ENCODE results near the gene PARD3.

Gene PARD3

GRCh38 chr10:34830217-34830822 lies 15.2 kb upstream of the PARD3 start:
- H2BK120ac ChIP-seq (ENCODE audit: insufficient read depth, low read length, poor library complexity) = no peak overlapping the region
- no peak overlapping the region for H4K12ac ChIP-seq (ENCODE audit: low read depth, low read length)
- no peaks in the 10 kb centered on the region for H3K79me2 ChIP-seq (ENCODE audit: control insufficient read depth, insufficient read depth, low read length, poor library complexity)
- H3K4me1 ChIP-seq (ENCODE audit: control insufficient read depth in 1 of 2, insufficient read depth in 2 of 2, low read length in 2 of 2) = no peaks in the 10 kb centered on the region
- H3K79me1 ChIP-seq (ENCODE audit: low read length) = no peaks in the 10 kb centered on the region
- no peak overlapping the region for H2BK12ac ChIP-seq (ENCODE audit: low read length)
- no peak overlapping the region for H3K4me2 ChIP-seq (ENCODE audit: low read length)
- no CpG with 5 or more reads among the region's 13 CpGs for WGBS (ENCODE audit: extremely low coverage, insufficient coverage, insufficient read length)
- H3K18ac ChIP-seq (ENCODE audit: low read length) = no peak overlapping the region
- no peak overlapping the region for H3K4ac ChIP-seq (ENCODE audit: low read depth, low read length)
- no peaks in the 10 kb centered on the region for H3K27me3 ChIP-seq (ENCODE audit: insufficient read depth, low read length)
- H3K4me3 ChIP-seq (ENCODE audit: low read depth, low read length) = no peak overlapping the region
- no peaks in the 10 kb centered on the region for H3K36me3 ChIP-seq (ENCODE audit: control insufficient read depth in 1 of 2, insufficient read depth in 2 of 2, low read length in 2 of 2)
- H4K8ac ChIP-seq (ENCODE audit: low read depth, low read length) = no peak overlapping the region
- no peak overlapping the region for H2BK5ac ChIP-seq (ENCODE audit: low read depth, low read length, poor library complexity)
- DNase-seq = no peak
- no peaks in the 10 kb centered on the region for H3K9me3 ChIP-seq (ENCODE audit: insufficient read depth, low read depth, low read length)
- H2AK5ac ChIP-seq (ENCODE audit: low read length) = no peak overlapping the region
- H3K27ac ChIP-seq (ENCODE audit: low read depth, low read length) = no peak overlapping the region
- H2AFZ ChIP-seq (ENCODE audit: insufficient read depth, low read length, poor library complexity) = no peak overlapping the region
- no peak overlapping the region for H3K9ac ChIP-seq (ENCODE audit: low read length)
- H4K91ac ChIP-seq (ENCODE audit: low read depth, low read length) = no peak overlapping the region
- no peak overlapping the region for H3K23ac ChIP-seq (ENCODE audit: low read length)
- no peak overlapping the region for H3K14ac ChIP-seq (ENCODE audit: low read length)

GRCh38 chr10:34826857-34827766 lies 12.0 kb upstream of the PARD3 start:
- Histone ChIP-seq H3K79me1 (ENCODE audit: low read length) (no peaks in the 10 kb centered on the region), H3K4ac (ENCODE audit: low read depth, low read length) (no peak overlapping the region), H3K79me2 (ENCODE audit: control insufficient read depth, insufficient read depth, low read length, poor library complexity) (no peaks in the 10 kb centered on the region), H2BK12ac (ENCODE audit: low read length) (no peak overlapping the region), H4K91ac (ENCODE audit: low read depth, low read length) (no peak overlapping the region), H3K4me2 (ENCODE audit: low read length) (no peak overlapping the region), H3K18ac (ENCODE audit: low read length) (no peak overlapping the region), H3K27ac (ENCODE audit: low read depth, low read length) (no peak overlapping the region), H3K36me3 (ENCODE audit: control insufficient read depth in 1 of 2, insufficient read depth in 2 of 2, low read length in 2 of 2) (no peaks in the 10 kb centered on the region), H3K9me3 (ENCODE audit: insufficient read depth, low read depth, low read length) (no peaks in the 10 kb centered on the region), H2AK5ac (ENCODE audit: low read length) (no peak overlapping the region), H4K12ac (ENCODE audit: low read depth, low read length) (no peak overlapping the region), H4K8ac (ENCODE audit: low read depth, low read length) (no peak overlapping the region), H3K27me3 (ENCODE audit: insufficient read depth, low read length) (no peaks in the 10 kb centered on the region), H2BK5ac (ENCODE audit: low read depth, low read length, poor library complexity) (no peak overlapping the region), H2AFZ (ENCODE audit: insufficient read depth, low read length, poor library complexity) (no peak overlapping the region), H3K14ac (ENCODE audit: low read length) (no peak overlapping the region), H3K4me1 (ENCODE audit: control insufficient read depth in 1 of 2, insufficient read depth in 2 of 2, low read length in 2 of 2) (no peaks in the 10 kb centered on the region), H3K9ac (ENCODE audit: low read length) (no peak overlapping the region), H2BK120ac (ENCODE audit: insufficient read depth, low read length, poor library complexity) (no peak overlapping the region), H3K23ac (ENCODE audit: low read length) (no peak overlapping the region), H3K4me3 (ENCODE audit: low read depth, low read length) (no peak overlapping the region)
- WGBS (ENCODE audit: extremely low coverage, insufficient coverage, insufficient read length) = no CpG with 5 or more reads among the region's 11 CpGs
- no peak for DNase-seq

GRCh38 chr10:34826221-34826620 lies 11.1 kb upstream of the PARD3 start:
- no peak overlapping the region for H2BK12ac ChIP-seq (ENCODE audit: low read length)
- no peak overlapping the region for H2BK5ac ChIP-seq (ENCODE audit: low read depth, low read length, poor library complexity)
- H3K23ac ChIP-seq (ENCODE audit: low read length) = no peak overlapping the region
- H3K4me3 ChIP-seq (ENCODE audit: low read depth, low read length) = no peak overlapping the region
- H3K18ac ChIP-seq (ENCODE audit: low read length) = no peak overlapping the region
- no peak overlapping the region for H4K91ac ChIP-seq (ENCODE audit: low read depth, low read length)
- no CpG with 5 or more reads among the region's 6 CpGs for WGBS (ENCODE audit: extremely low coverage, insufficient coverage, insufficient read length)
- H4K12ac ChIP-seq (ENCODE audit: low read depth, low read length) = no peak overlapping the region
- H3K27me3 ChIP-seq (ENCODE audit: insufficient read depth, low read length) = no peaks in the 10 kb centered on the region
- no peaks in the 10 kb centered on the region for H3K79me1 ChIP-seq (ENCODE audit: low read length)
- H3K4ac ChIP-seq (ENCODE audit: low read depth, low read length) = no peak overlapping the region
- H3K14ac ChIP-seq (ENCODE audit: low read length) = no peak overlapping the region
- no peak overlapping the region for H3K4me2 ChIP-seq (ENCODE audit: low read length)
- H4K8ac ChIP-seq (ENCODE audit: low read depth, low read length) = no peak overlapping the region
- no peak overlapping the region for H2AFZ ChIP-seq (ENCODE audit: insufficient read depth, low read length, poor library complexity)
- no peaks in the 10 kb centered on the region for H3K4me1 ChIP-seq (ENCODE audit: control insufficient read depth in 1 of 2, insufficient read depth in 2 of 2, low read length in 2 of 2)
- H3K79me2 ChIP-seq (ENCODE audit: control insufficient read depth, insufficient read depth, low read length, poor library complexity) = no peaks in the 10 kb centered on the region
- no peak overlapping the region for H3K27ac ChIP-seq (ENCODE audit: low read depth, low read length)
- no peak overlapping the region for H2AK5ac ChIP-seq (ENCODE audit: low read length)
- H3K36me3 ChIP-seq (ENCODE audit: control insufficient read depth in 1 of 2, insufficient read depth in 2 of 2, low read length in 2 of 2) = no peaks in the 10 kb centered on the region
- H3K9me3 ChIP-seq (ENCODE audit: insufficient read depth, low read depth, low read length) = no peaks in the 10 kb centered on the region
- DNase-seq = no peak
- no peak overlapping the region for H3K9ac ChIP-seq (ENCODE audit: low read length)
- no peak overlapping the region for H2BK120ac ChIP-seq (ENCODE audit: insufficient read depth, low read length, poor library complexity)

GRCh38 chr10:34825414-34825813 lies 10.3 kb upstream of the PARD3 start:
- H3K9me3 ChIP-seq (ENCODE audit: insufficient read depth, low read depth, low read length) = no peaks in the 10 kb centered on the region
- no peak overlapping the region for H3K27ac ChIP-seq (ENCODE audit: low read depth, low read length)
- H3K27me3 ChIP-seq (ENCODE audit: insufficient read depth, low read length) = no peaks in the 10 kb centered on the region
- no peak for DNase-seq
- no CpG with 5 or more reads among the region's 2 CpGs for WGBS (ENCODE audit: extremely low coverage, insufficient coverage, insufficient read length)
- no peak overlapping the region for H3K4me2 ChIP-seq (ENCODE audit: low read length)
- no peak overlapping the region for H3K9ac ChIP-seq (ENCODE audit: low read length)
- H4K91ac ChIP-seq (ENCODE audit: low read depth, low read length) = no peak overlapping the region
- no peak overlapping the region for H3K18ac ChIP-seq (ENCODE audit: low read length)
- no peak overlapping the region for H4K12ac ChIP-seq (ENCODE audit: low read depth, low read length)
- no peaks in the 10 kb centered on the region for H3K79me1 ChIP-seq (ENCODE audit: low read length)
- H2AK5ac ChIP-seq (ENCODE audit: low read length) = no peak overlapping the region
- no peaks in the 10 kb centered on the region for H3K79me2 ChIP-seq (ENCODE audit: control insufficient read depth, insufficient read depth, low read length, poor library complexity)
- no peak overlapping the region for H2BK12ac ChIP-seq (ENCODE audit: low read length)
- no peak overlapping the region for H2BK120ac ChIP-seq (ENCODE audit: insufficient read depth, low read length, poor library complexity)
- H3K4me1 ChIP-seq (ENCODE audit: control insufficient read depth in 1 of 2, insufficient read depth in 2 of 2, low read length in 2 of 2) = no peaks in the 10 kb centered on the region
- H3K4me3 ChIP-seq (ENCODE audit: low read depth, low read length) = no peak overlapping the region
- no peak overlapping the region for H2BK5ac ChIP-seq (ENCODE audit: low read depth, low read length, poor library complexity)
- H2AFZ ChIP-seq (ENCODE audit: insufficient read depth, low read length, poor library complexity) = no peak overlapping the region
- no peak overlapping the region for H3K4ac ChIP-seq (ENCODE audit: low read depth, low read length)
- no peak overlapping the region for H3K23ac ChIP-seq (ENCODE audit: low read length)
- no peak overlapping the region for H4K8ac ChIP-seq (ENCODE audit: low read depth, low read length)
- H3K14ac ChIP-seq (ENCODE audit: low read length) = no peak overlapping the region
- no peaks in the 10 kb centered on the region for H3K36me3 ChIP-seq (ENCODE audit: control insufficient read depth in 1 of 2, insufficient read depth in 2 of 2, low read length in 2 of 2)

All from trophoblast cell (in vitro differentiated cells and primary cell).